ENCODE data around the gene G6PC1.
A peak's percentile ranks its signal among the peaks of the same experiment; 100 is the strongest.

The G6PC1 gene

DNA sequence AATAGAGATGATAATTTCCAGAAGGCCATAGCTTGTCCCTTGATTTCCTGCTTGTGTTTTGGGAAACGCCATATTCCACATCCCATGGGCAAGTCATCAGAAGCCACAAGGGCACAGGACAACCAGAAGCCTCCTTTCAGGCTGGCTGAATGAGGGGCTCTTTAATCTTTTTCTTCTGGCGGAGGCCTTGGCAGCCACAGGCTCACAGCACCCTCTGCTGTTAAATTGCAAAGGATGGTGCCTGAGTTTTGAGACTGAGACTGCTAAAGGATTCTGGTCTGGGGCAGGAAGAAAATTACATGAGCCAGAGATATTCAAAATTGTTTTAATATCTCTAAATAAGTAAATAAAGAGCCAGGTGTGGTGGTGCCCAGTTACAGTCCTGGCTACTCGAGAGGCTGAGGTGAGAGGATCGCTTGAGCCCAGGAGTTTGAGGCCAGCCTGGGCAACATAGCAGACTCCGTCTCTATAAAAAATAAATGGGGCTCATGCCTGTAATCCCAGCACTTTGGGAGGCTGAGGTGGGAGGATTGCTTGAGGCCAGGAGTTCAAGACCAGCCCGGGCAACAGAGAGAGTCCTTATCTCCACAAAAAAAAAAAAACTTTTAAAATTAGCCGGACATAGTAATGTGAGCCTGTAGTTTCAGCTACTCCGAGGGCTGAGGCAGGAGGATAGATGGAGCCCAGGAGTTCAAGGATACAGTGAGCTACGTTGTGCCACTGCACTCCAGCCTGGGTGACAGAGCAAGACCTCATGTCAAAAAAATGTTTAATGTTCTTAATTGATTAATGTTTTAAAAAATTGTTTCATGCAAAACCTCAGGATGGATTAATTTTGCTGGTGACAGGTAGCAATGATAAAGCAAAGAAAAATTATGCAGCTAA is 37.4 kb downstream of the G6PC1 start:
- DNase-seq (ENCODE audit: low spot score) = peak; percentile 35

DNA sequence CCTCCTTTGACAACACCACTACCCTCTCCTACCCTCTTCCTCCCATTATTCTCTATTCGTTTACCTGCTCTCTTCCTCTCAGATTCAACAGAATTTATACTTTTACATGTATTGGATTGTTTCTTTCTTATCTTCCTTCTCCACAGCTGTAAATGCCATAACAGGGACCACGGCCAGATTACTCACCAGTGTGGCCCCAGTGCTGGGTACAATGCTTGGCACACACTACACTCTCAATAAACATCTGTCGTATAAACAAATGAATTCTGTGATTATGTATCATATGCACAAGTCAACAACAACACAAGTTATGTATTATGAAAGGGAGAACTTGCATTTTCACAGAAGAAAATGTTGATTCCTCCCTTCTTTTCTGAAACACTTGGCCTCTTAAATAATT is 43.6 kb downstream of the G6PC1 start:
- no peak for DNase-seq (ENCODE audit: low spot score)

- DNase-seq (ENCODE audit: low spot score) = no peak
Measured at GRCh38 chr17:42946812-42947211, 46.2 kb downstream of the G6PC1 start.

GRCh38 chr17:42950044-42950783 is 49.6 kb downstream of the G6PC1 start:
- DNase-seq (ENCODE audit: low spot score) = no peak
